WTC11 (cell line): ENCODE measurements around the gene TMEM145. TPM values are rescaled to one million over a fixed set of nuclear protein-coding genes. Genes with fewer than 3 reads are reported as not detected.

Source experiments
- ATAC-seq: fragments of 200-7000 bp; cut with Tn5 transposase; 2 replicates; pipeline ENCODE4 v1.10.0; 2021; ENCODE audit warnings: mild to moderate bottlenecking, moderate library complexity
- CTCF ChIA-PET: fragments of 300-600 bp; sonication (Branson Sonifier 250); formaldehyde crosslinking; loops from one replicate; lab custom pipeline; 2021; ENCODE audit warnings: antibody characterized with exemption; lab: Charles Lee
- POLR2A ChIA-PET: fragments of 350-600 bp; sonication (Branson Sonifier 250); formaldehyde crosslinking; loops from one replicate; lab custom pipeline; 2021; ENCODE audit warnings: antibody characterized with exemption; lab: Charles Lee
- DNase-seq: peaks from one replicate; pipeline ENCODE4 v3.0.0; 2021; ENCODE audit warnings: low spot score
- H3K27ac Mint-ChIP-seq: 2 replicates; pipeline ENCODE4 v1.8.0; 2021; ENCODE audit warnings: mixed read lengths
- H3K27me3 Mint-ChIP-seq: 2 replicates; pipeline ENCODE4 v1.8.0; 2021; ENCODE audit warnings: low read depth, mild to moderate bottlenecking, moderate library complexity, mixed read lengths
- H3K36me3 Mint-ChIP-seq: 2 replicates; pipeline ENCODE4 v1.8.0; 2021; ENCODE audit warnings: mixed read lengths
- H3K4me1 Mint-ChIP-seq: 2 replicates; pipeline ENCODE4 v1.8.0; 2022; ENCODE audit warnings: mixed read lengths
- H3K4me3 Mint-ChIP-seq: 2 replicates; pipeline ENCODE4 v1.8.0; 2021; ENCODE audit warnings: mild to moderate bottlenecking, moderate library complexity, mixed read lengths
- H3K9me3 Mint-ChIP-seq: 2 replicates; pipeline ENCODE4 v1.8.0; 2021; ENCODE audit warnings: mixed read lengths
- ARID4B ChIP-seq: sonication (generic); formaldehyde crosslinking; IDR thresholded peaks from 2 replicates; pipeline ENCODE4 v1.8.0; 2023; ENCODE audit warnings: missing genetic modification reagents, mild to moderate bottlenecking, borderline replicate concordance
- ATF2 ChIP-seq: sonication (generic); formaldehyde crosslinking; IDR thresholded peaks from 2 replicates; pipeline ENCODE4 v1.8.1; 2022; ENCODE audit warnings: low read depth, missing genetic modification reagents, borderline replicate concordance
- FOXJ3 ChIP-seq: sonication (generic); formaldehyde crosslinking; IDR thresholded peaks from 2 replicates; pipeline ENCODE4 v1.9.0; 2021; ENCODE audit warnings: missing genetic modification reagents, mild to moderate bottlenecking, borderline replicate concordance
- FOXK1 ChIP-seq: sonication (generic); formaldehyde crosslinking; IDR thresholded peaks from 2 replicates; pipeline ENCODE4 v1.8.0; 2022; ENCODE audit warnings: mild to moderate bottlenecking, moderate library complexity, missing genetic modification reagents
- GTF2I ChIP-seq: fragments of 250-450 bp; sonication (Bioruptor Pico); conservative IDR thresholded peaks from 2 replicates; pipeline ENCODE4 v1.4.0; 2021; ENCODE audit warnings: mild to moderate bottlenecking
- NR3C1 ChIP-seq: sonication (generic); formaldehyde crosslinking; conservative IDR thresholded peaks from 2 replicates; pipeline ENCODE4 v1.8.1; 2023; ENCODE audit warnings: low read depth, mild to moderate bottlenecking, missing genetic modification reagents
- SP1 ChIP-seq: sonication (generic); formaldehyde crosslinking; conservative IDR thresholded peaks from 2 replicates; pipeline ENCODE4 v1.8.1; 2022; ENCODE audit warnings: missing genetic modification reagents
- TEAD4 ChIP-seq: sonication (generic); formaldehyde crosslinking; IDR thresholded peaks from 2 replicates; pipeline ENCODE4 v1.8.0; 2022; ENCODE audit warnings: mild to moderate bottlenecking, missing genetic modification reagents
- USF1 ChIP-seq: sonication (generic); formaldehyde crosslinking; IDR thresholded peaks from 2 replicates; pipeline ENCODE4 v1.8.0; 2022; ENCODE audit warnings: mild to moderate bottlenecking, missing genetic modification reagents
- USF2 ChIP-seq: sonication (generic); formaldehyde crosslinking; IDR thresholded peaks from 2 replicates; pipeline ENCODE4 v1.8.1; 2023; ENCODE audit warnings: mild to moderate bottlenecking, missing genetic modification reagents, moderate library complexity
- ZBTB21 ChIP-seq: sonication (generic); formaldehyde crosslinking; IDR thresholded peaks from 2 replicates; pipeline ENCODE4 v1.8.1; 2023; ENCODE audit warnings: mild to moderate bottlenecking, missing genetic modification reagents, borderline replicate concordance
- ZMAT4 ChIP-seq: fragments of 250-450 bp; sonication (Bioruptor Pico); IDR thresholded peaks from 2 replicates; pipeline ENCODE4 v1.9.0; 2021; ENCODE audit warnings: mild to moderate bottlenecking
- ZNF219 ChIP-seq: sonication (generic); formaldehyde crosslinking; IDR thresholded peaks from 2 replicates; pipeline ENCODE4 v1.8.0; 2023; ENCODE audit warnings: missing genetic modification reagents, mild to moderate bottlenecking, borderline replicate concordance
- ZNF232 ChIP-seq: sonication (generic); formaldehyde crosslinking; IDR thresholded peaks from 2 replicates; pipeline ENCODE4 v1.8.0; 2022; ENCODE audit warnings: mild to moderate bottlenecking, missing genetic modification reagents
- ZNF281 ChIP-seq: sonication (generic); formaldehyde crosslinking; IDR thresholded peaks from 2 replicates; pipeline ENCODE4 v1.8.0; 2023; ENCODE audit warnings: mild to moderate bottlenecking, missing genetic modification reagents
- total RNA-seq: library from RNA; stranded (reverse); gene quantifications from 3 replicates; pipeline ENCODE4 v1.2.3, GENCODE V29; 2021

Gene TMEM145
- total RNA-seq, 1 experiment from 2014 or later, result 6.9 TPM

- POLR2A ChIA-PET, result no interaction called here
- CTCF ChIA-PET, result interaction anchor here (1.2 to 3.2 kb wide), 2 partner anchors 10 to 75 kb away, joined by 3 to 18 read pairs; no protein-coding TSS in a partner anchor
- ATAC-seq (no peak), DNase-seq (no peak)
- Mint-ChIP-seq H3K4me1 (no peaks in the 10 kb centered on the region), H3K27me3 (no peaks in the 10 kb centered on the region), H3K27ac (no peak overlapping the region), H3K4me3 (no peak overlapping the region), H3K36me3 (peaks cover 15% of the 10 kb centered on the region), H3K9me3 (no peaks in the 10 kb centered on the region)
- TF ChIP-seq NR3C1 (CRISPR knock-in tag) (no peak), ZNF232 (CRISPR knock-in tag) (no peak), USF2 (CRISPR knock-in tag) (no peak), ZNF219 (CRISPR knock-in tag) (no peak), TEAD4 (no peak), FOXK1 (CRISPR knock-in tag) (no peak), FOXJ3 (CRISPR knock-in tag) (no peak), USF1 (CRISPR knock-in tag) (no peak), ZNF281 (CRISPR knock-in tag) (no peak), ZMAT4 (CRISPR knock-in tag) (no peak), SP1 (CRISPR knock-in tag) (no peak), ATF2 (CRISPR knock-in tag) (no peak), GTF2I (no peak), ZBTB21 (CRISPR knock-in tag) (no peak), ARID4B (CRISPR knock-in tag) (no peak)
Measured at GRCh38 chr19:42345191-42345812, 32.2 kb downstream of the TMEM145 start.
